ENCODE results near the gene EHF. TPM values are rescaled to one million over a fixed set of nuclear protein-coding genes. Genes with fewer than 3 reads are reported as not detected.

Gene EHF
- total RNA-seq, 1 donor from 2014 or later = not detected

- H3K4me3 ChIP-seq = no peak overlapping the region
- no peaks in the 10 kb centered on the region for H3K27me3 ChIP-seq
- no peak for TF ChIP-seq CTCF (IDR thresholded peaks at IDR 0.05)
- no peaks in the 10 kb centered on the region for H3K36me3 ChIP-seq
- intact Hi-C loops (cut with DNase I) = no loop called here
- H3K9me3 ChIP-seq = no peaks in the 10 kb centered on the region
- DNase-seq (ENCODE audit: low spot score in 2 of 2) = no peak
- H3K4me1 ChIP-seq = no peaks in the 10 kb centered on the region
- H3K27ac ChIP-seq = no peak overlapping the region
These were observed 11.4 kb downstream of the EHF start for GRCh38 chr11:34632105-34632791.

GRCh38 chr11:34633640-34633989, 12.7 kb downstream of the EHF start:
- intact Hi-C loops (cut with DNase I) = no loop called here
- no peak for TF ChIP-seq CTCF (IDR thresholded peaks at IDR 0.05)
- H3K27me3 ChIP-seq = no peaks in the 10 kb centered on the region
- H3K9me3 ChIP-seq = no peaks in the 10 kb centered on the region
- H3K4me1 ChIP-seq = no peaks in the 10 kb centered on the region
- no peak overlapping the region for H3K4me3 ChIP-seq
- no peak overlapping the region for H3K27ac ChIP-seq
- no peak for DNase-seq (ENCODE audit: low spot score in 2 of 2)
- H3K36me3 ChIP-seq = no peaks in the 10 kb centered on the region

DNA sequence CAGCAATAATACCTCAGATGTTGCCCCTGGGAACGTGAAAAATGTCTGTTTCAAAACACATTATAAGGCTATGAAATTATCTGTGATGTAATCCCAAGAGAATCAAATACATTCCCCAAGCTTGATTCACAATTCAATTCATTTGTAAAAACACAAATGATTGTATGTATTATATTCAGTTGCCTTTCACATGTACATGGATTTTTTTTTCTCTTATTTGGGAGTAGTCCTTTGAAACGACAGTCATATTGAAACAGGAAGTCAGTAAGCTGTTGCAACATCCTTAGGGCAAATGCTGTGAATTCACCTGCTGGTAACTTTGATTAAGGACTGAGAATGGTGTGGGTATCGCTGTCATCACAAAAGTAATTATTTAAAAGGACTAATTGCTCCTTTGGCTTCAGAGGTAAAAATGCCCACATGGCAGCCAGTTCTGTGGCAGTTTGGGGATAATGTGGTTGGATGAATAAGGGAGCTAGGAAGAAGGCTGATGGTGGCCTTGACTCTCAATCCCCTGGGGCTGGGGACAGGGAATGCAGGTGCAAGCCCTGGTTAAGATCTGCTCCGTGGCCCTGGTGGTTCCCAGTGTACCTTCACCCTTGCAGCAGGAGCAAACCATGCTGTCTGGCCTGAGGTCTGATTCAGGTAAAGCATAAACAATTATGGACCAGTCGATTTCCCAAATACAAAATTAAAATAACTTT, 13.2 kb downstream of the EHF start:
- no peak for TF ChIP-seq CTCF (IDR thresholded peaks at IDR 0.05)
- no peak overlapping the region for H3K4me3 ChIP-seq
- H3K27me3 ChIP-seq = no peaks in the 10 kb centered on the region
- intact Hi-C loops (cut with DNase I) = no loop called here
- no peak for DNase-seq (ENCODE audit: low spot score in 2 of 2)
- no peaks in the 10 kb centered on the region for H3K9me3 ChIP-seq
- H3K4me1 ChIP-seq = no peaks in the 10 kb centered on the region
- no peak overlapping the region for H3K27ac ChIP-seq
- no peaks in the 10 kb centered on the region for H3K36me3 ChIP-seq

DNA sequence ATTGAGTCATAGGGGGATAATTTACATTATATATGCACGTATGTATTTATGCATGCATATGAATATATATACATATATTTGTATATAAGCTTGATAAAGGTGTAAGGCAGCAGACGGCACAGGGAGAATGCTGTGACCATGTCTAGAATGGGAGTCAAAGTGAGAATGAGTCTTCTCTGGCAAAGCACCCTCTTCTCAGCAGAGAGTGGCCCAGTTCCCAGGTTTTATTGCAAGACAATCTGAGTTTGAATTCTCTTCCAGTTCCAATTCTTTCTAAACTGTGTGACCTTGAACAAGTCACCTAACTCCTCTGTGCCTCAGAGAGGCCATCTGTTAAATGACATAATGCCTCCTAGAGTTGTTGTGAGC, 13.8 kb downstream of the EHF start:
- no peak for DNase-seq (ENCODE audit: low spot score in 2 of 2)
- TF ChIP-seq CTCF (IDR thresholded peaks at IDR 0.05) = no peak
- Histone ChIP-seq H3K4me1 (no peaks in the 10 kb centered on the region), H3K9me3 (no peaks in the 10 kb centered on the region), H3K27ac (no peak overlapping the region), H3K36me3 (no peaks in the 10 kb centered on the region), H3K27me3 (no peaks in the 10 kb centered on the region), H3K4me3 (no peak overlapping the region)
- intact Hi-C loops (cut with DNase I) = no loop called here

DNA sequence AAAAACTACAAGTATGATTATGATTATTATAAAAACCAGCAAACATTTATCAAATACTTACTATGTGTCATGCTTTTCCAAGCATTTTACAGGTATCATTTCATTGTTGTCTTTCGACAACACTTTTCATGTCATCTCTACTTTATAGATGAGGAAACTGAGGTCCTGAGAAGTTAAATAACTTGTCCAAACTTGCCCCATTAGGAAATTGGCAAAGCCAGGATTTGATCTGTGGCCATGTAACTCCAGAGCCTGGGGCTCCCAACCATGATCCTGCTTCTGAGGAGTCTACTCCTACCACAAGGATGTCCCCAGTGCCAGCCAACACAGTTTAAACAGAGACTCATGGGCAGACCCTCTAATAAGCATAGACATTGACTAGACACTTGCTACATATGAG, 15.2 kb downstream of the EHF start:
- intact Hi-C loops (cut with DNase I) = no loop called here
- Histone ChIP-seq H3K4me3 (no peak overlapping the region), H3K9me3 (no peaks in the 10 kb centered on the region), H3K36me3 (no peaks in the 10 kb centered on the region), H3K4me1 (no peaks in the 10 kb centered on the region), H3K27me3 (no peaks in the 10 kb centered on the region), H3K27ac (no peak overlapping the region)
- TF ChIP-seq CTCF (IDR thresholded peaks at IDR 0.05) = no peak
- DNase-seq (ENCODE audit: low spot score in 2 of 2) = no peak
